Heart right ventricle (tissue), 16 donors: ENCODE results near the gene RRAD. TPM values are rescaled to one million over a fixed set of nuclear protein-coding genes. Genes with fewer than 3 reads are reported as not detected.

Experiments
- ATAC-seq, 8 donors: fragments of 200-7000 bp; cut with Tn5 transposase; one replicate each; pipeline ENCODE4 v1.9.1; 2020; ENCODE audit warnings: mild to moderate bottlenecking in 8 of 8, moderate library complexity in 8 of 8, moderate number of reproducible peaks in 1 of 8
- DNase-seq, 2 donors: peaks; one replicate each; pipeline ENCODE4 v3.0.0-alpha.2; 2020
- H3K27ac ChIP-seq, 10 donors: fragments of 200-600 bp; sonication (generic) in 2 of 10; one replicate each; pipeline versions ENCODE4 v1.5.0 to v1.8.0; 2020 to 2022; ENCODE audit warnings: mild to moderate bottlenecking in 3 of 10
- H3K27me3 ChIP-seq, 7 donors: fragments of 200-600 bp; one replicate each; pipeline ENCODE4 v1.8.0; 2021 to 2022; ENCODE audit warnings: mild to moderate bottlenecking in 2 of 7
- H3K36me3 ChIP-seq, 9 donors: fragments of 200-600 bp; sonication (generic) in 1 of 9; one replicate each; pipeline versions ENCODE4 v1.5.0 to v1.8.0; 2020 to 2022; ENCODE audit warnings: mild to moderate bottlenecking in 2 of 9
- H3K4me1 ChIP-seq, 9 donors: fragments of 200-600 bp; sonication (generic) in 1 of 9; one replicate each; pipeline versions ENCODE4 v1.5.0 to v1.8.0; 2020 to 2022; ENCODE audit warnings: mild to moderate bottlenecking in 4 of 9
- H3K4me3 ChIP-seq, 10 donors: fragments of 200-600 bp; sonication (generic) in 2 of 10; one replicate each; pipeline versions ENCODE4 v1.5.0 to v1.8.0; 2020 to 2022; ENCODE audit warnings: mild to moderate bottlenecking in 7 of 10, moderate library complexity in 2 of 10
- H3K9me3 ChIP-seq, 11 donors: fragments of 200-600 bp in 10 of 11; sonication (generic) in 2 of 11; one replicate each; pipeline versions ENCODE4 v1.5.0 to v1.8.0; 2013 to 2022; ENCODE audit warnings: mild to moderate bottlenecking in 2 of 11, control low read depth in 1 of 11, moderate library complexity in 1 of 11
- WGBS, 2 donors: extraction: QIAGEN DNeasy Blood & Tissue Kit; methylation state at CpG; one replicate each; pipeline ENCODE4 v1.1.7; 2013; ENCODE audit warnings: inconsistent platforms in 1 of 2; 5-methylcytosine and 5-hydroxymethylcytosine counted together
- intact Hi-C, 10 donors: fragments of 100-400 bp; cut with DNase I; formaldehyde crosslinking; loops; one replicate each; pipeline versions ENCODE4 v1.11.1 to v1.14.2; 2022
- polyA plus RNA-seq, 2 donors: library from polyadenylated mRNA; stranded (reverse); fragments of 200-250 nt; gene quantifications; one replicate each; pipeline ENCODE4 v1.2.3, GENCODE V29; 2013
- total RNA-seq, 10 donors: library from RNA; stranded (reverse); fragmentation: NEBNext Ultra II Directional in 3 of 10; extraction: Animal tissue kit (Norgen Biotek cat#: 25700) in 3 of 10; gene quantifications; one replicate each; pipeline versions ENCODE4 v1.2.1 to v1.2.4, GENCODE V29; 2021 to 2023
- TF ChIP-seq, protein P1 (sequence below), 9 donors: fragments of 200-600 bp; sonication (generic) in 2 of 9; IDR thresholded peaks; one replicate each; pipeline versions ENCODE4 v1.5.0 to v1.8.0; 2021 to 2022; ENCODE audit warnings: antibody characterized with exemption in 9 of 9, mild to moderate bottlenecking in 5 of 9, moderate library complexity in 1 of 9
- donor health status: Arrhythmogenic right ventricular cardiomyopathy.
- donor health status: ischemic (EF 13 %, LVEDD 7.1; RV severe dilation, severe dysfunction).
- donor health status: healthy with polysubstance abuse.
- donor health status: DM: no; HTN: yes; CAD: no.
- donor health status: DM: no; HTN: no; CAD: no.
- donor health status: ischemic (EF 25% LVEDD 6.9; RV normal size, moderate dysfunction).
- donor health status: ischemic (EF 25% LVEDD 5.7; RV mildly dilated, moderate dysfunction).
- donor health status: healthy.
- donor health status: DM: yes; HTN: yes; CAD: no.
- donor health status: Ischemic cardiomyopathy.
- donor health status: ischemic (EF 35%, LVEDD 5.7; RV mildly dilated, moderate dysfunction).
- donor health status: nonischemic (EF 11% LVEDD 7.7; RV severe dilation, severe dysfunction).
- donor health status: DM: yes; HTN: yes; CAD: no.
- donor health status: PGD.
- donor health status: ischemic (EF 29% LVEDD 5.4; RV normal size, mild dysfunction).
- donor health status: nonischemic (EF 23%, LVEDD 6.1; RV moderate dilation, normal function).

The RRAD gene
- total and polyA plus RNA-seq, 12 donors = 48.4 to 1,227 (median 122) TPM

DNA sequence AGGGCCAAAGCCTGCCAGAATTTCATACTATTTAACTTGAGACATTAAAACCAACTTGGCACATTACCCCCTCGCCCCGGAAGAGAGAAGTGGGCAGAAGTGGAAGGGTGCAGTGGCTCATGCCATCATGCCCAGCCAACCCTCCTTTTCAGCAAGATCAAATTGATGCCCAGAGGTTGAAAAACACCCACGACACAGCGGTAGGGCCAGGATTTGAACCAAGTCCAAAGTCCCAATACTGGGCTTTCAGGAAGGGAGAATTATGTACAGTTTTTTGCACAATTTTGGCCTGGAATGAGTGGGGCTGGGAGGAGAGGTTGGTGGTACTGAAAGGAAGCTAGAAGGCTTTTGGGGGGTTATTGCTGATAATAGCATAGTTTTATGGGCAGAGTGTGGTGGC lies 34.0 kb downstream of the RRAD start:
- Histone ChIP-seq H3K27me3 (no peaks in the 10 kb centered on the region), H3K36me3 (peaks cover 0 to 20% (median 1%) of the 10 kb centered on the region in 9 donors), H3K4me1 (peaks cover 0 to 13% (median 0%) of the 10 kb centered on the region in 9 donors), H3K27ac (no peak overlapping the region), H3K9me3 (no peaks in the 10 kb centered on the region), H3K4me3 (no peak overlapping the region)
- WGBS, 2 donors = 91 to 97% methylated on average over 4 of the region's 4 CpGs
- no peak for DNase-seq
- intact Hi-C loops = loop anchor here in 1 of 10 donors (10.0 kb wide), 1 partner anchor 63 kb away; no protein-coding TSS in a partner anchor
- no peak for ATAC-seq
- TF ChIP-seq, protein P1, sequence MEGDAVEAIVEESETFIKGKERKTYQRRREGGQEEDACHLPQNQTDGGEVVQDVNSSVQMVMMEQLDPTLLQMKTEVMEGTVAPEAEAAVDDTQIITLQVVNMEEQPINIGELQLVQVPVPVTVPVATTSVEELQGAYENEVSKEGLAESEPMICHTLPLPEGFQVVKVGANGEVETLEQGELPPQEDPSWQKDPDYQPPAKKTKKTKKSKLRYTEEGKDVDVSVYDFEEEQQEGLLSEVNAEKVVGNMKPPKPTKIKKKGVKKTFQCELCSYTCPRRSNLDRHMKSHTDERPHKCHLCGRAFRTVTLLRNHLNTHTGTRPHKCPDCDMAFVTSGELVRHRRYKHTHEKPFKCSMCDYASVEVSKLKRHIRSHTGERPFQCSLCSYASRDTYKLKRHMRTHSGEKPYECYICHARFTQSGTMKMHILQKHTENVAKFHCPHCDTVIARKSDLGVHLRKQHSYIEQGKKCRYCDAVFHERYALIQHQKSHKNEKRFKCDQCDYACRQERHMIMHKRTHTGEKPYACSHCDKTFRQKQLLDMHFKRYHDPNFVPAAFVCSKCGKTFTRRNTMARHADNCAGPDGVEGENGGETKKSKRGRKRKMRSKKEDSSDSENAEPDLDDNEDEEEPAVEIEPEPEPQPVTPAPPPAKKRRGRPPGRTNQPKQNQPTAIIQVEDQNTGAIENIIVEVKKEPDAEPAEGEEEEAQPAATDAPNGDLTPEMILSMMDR (IDR thresholded peaks at IDR 0.05) = no peak

DNA sequence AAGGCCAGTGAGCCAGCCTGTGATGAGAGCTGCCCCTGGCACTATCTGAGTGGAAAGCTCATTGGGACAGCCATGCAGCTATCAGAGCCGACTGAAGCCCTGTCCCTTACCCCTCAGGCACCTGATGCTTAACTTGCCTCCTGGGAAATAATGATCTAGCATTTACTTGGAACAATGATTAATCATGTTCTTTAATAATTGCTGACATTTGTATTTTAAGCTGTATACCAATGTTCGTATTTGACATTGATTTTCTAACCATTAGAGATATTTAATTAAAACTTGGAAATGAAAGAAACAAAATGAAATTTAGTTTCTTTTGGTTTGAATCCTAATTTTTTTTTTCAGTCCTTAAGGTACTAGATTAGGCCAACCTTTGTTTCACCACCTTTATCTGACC lies 34.5 kb downstream of the RRAD start:
- Histone ChIP-seq H3K4me3 (no peak overlapping the region), H3K27ac (no peak overlapping the region), H3K36me3 (peaks cover 0 to 25% (median 4%) of the 10 kb centered on the region in 9 donors), H3K27me3 (no peaks in the 10 kb centered on the region), H3K4me1 (peaks cover 0 to 10% (median 0%) of the 10 kb centered on the region in 9 donors), H3K9me3 (no peaks in the 10 kb centered on the region)
- TF ChIP-seq, protein P1 (IDR thresholded peaks at IDR 0.05) = no peak
- intact Hi-C loops = loop anchor here in 1 of 10 donors (10.0 kb wide), 1 partner anchor 64 kb away; no protein-coding TSS in a partner anchor
- DNase-seq (no peak), ATAC-seq (no peak)
- 72 to 79% methylated on average over 2 of the region's 2 CpGs for WGBS, 2 donors

DNA sequence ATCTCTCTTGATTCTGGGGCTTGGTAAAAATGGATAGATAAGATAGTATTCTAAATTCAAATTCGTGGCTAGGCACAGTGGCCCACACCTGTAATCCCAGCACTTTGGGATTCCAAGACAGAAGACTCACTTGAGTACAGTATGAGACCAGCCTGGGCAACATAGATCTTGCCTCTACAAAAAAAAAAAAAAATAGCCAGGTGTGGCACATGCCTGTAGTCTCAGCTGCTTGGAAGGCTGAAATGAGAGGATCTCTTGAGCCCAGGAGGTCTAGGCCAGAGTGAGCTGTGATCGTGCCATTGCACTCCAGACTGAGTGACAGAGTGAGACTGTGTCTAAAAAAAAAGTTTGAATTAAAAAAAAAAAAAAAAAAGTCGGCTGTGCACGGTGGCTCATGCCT lies 35.7 kb downstream of the RRAD start:
- H3K36me3 ChIP-seq = peaks cover 0 to 37% (median 13%) of the 10 kb centered on the region in 9 donors
- H3K27me3 ChIP-seq = no peaks in the 10 kb centered on the region
- no peak for DNase-seq
- H3K9me3 ChIP-seq = no peaks in the 10 kb centered on the region
- TF ChIP-seq, protein P1 (IDR thresholded peaks at IDR 0.05) = no peak
- WGBS, 2 donors = 45 to 54% methylated on average over 4 of the region's 4 CpGs
- intact Hi-C loops = loop anchor here in 1 of 10 donors (10.0 kb wide), 1 partner anchor 65 kb away; no protein-coding TSS in a partner anchor
- no peak overlapping the region for H3K27ac ChIP-seq
- H3K4me1 ChIP-seq = no peaks in the 10 kb centered on the region
- ATAC-seq = no peak
- no peak overlapping the region for H3K4me3 ChIP-seq

DNA sequence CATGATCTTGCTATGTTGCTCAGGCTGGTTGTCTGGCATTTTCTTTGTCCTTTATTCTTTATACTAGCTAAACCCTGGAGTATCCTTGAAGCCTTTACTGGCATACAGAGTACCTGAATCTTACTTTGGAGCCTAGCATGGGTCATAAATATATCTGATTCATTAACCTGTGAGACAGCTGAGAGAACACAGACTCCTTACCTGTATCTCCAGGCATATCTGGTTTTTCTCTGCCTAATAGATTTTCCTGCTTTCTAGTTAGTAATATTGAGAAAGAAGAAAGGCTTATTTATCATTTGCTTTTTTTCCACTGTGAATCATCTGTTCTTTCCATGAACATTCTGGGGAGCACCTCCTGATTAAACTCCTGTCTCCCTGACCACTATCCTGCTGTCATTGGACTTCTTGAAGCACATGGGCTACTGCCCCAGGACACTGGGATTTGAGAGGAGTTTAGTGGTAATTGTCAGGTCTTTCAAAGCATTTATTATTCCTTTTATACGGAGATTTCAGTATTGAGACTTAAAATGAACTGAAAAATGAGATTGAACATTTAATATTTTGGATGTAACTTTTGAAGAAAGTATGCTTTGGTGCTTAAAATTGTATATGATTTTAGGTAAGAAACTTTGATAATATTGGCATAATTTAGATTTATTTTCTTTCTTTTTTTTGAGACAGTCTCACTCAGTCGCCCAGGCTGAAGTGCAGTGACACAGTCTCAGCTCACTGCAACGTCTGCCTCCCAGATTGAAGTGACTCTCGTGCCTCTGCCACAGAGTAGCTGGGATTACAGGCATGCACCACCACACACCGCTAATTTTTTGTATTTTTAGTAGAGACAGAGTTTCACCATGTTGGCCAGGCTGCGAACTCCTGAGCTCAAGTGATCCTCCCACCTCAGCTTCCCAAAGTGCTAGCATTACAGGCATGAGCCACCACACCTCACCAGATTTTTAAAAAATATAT lies 36.4 kb downstream of the RRAD start:
- Histone ChIP-seq H3K27me3 (no peaks in the 10 kb centered on the region), H3K27ac (no peak overlapping the region), H3K4me3 (no peak overlapping the region), H3K9me3 (no peaks in the 10 kb centered on the region), H3K36me3 (peaks cover 0 to 44% (median 13%) of the 10 kb centered on the region in 9 donors), H3K4me1 (no peaks in the 10 kb centered on the region)
- no peak for ATAC-seq
- intact Hi-C loops = no loop called here
- WGBS, 2 donors = 95% methylated on average over 6 of the region's 6 CpGs
- TF ChIP-seq, protein P1 (IDR thresholded peaks at IDR 0.05) = no peak
- DNase-seq = no peak
